HG02884 (cell line): ENCODE measurements around the gene AUTS2.

Source experiments
- ATAC-seq: cut with Tn5 transposase; IDR thresholded peaks from one replicate; pipeline ENCODE4 v1.9.1; 2021; ENCODE audit warnings: mild to moderate bottlenecking, moderate library complexity; ENCODE audit not compliant: unreplicated experiment

Gene AUTS2

DNA sequence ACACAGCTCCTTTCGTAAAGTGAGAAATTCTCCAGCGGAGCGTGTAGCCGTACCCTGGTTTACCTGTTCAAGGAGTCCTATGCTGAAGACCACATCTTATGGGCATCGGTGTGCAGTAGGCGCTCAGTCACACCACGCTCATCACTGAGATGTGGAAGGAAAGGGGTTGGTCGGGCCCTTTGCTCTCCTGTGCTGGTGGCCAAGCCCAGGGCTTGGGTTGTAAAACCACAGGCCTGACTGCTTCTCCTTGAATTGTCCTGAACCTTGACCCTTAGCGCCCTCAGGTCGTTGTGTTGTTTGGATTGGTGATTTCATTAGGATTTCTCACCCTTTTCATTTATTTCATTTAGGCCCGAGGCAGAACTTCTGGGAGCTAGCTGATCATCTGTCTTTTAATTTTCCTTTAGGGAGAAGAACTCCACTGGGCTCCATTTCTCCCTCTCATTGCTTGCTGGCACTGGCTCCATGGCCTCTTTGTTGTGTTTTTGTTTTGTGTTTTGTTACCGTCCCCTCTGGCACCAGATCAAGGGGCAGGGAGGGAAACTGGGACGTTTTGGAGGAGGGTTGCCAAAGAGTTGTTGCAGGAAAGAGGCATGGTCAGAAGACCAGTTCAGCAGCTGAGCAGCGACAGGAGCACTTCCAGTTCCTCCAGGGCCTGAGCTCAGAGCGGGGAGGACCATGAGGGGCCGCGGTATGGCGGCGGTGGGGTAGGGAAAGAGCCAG lies 1022.2 kb downstream of the AUTS2 start:
- no peak for ATAC-seq

DNA sequence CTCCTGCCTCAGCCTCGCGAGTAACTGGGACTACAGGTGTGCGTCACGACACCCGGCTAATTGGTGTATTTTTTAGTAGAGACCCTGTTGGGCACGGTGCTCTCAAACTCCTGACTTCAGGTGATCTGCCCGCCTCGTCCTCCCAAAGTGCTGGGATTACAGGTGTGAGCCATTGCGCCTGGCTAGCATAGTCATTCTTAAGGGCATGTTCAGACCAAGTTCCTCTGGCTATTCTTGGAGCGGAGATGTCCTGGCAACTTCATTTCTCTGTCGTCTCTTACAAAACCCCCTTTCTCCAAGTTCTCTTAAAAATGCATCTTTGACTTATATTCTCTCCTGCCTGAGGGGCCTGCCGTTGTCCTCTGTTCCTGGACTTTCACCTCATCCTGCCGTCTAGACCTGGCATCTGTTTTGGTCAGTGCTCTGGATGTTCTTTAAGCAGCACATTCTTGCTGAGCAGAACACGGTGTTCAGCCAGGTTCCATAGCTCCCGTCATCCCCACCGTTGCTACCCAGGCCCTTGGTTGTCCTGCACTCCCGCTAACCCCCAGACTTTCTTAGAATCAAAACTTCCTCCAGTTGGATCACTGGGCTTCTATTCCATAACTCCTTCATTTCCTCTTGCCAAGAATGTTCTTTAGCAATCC lies 1023.8 kb downstream of the AUTS2 start:
- no peak for ATAC-seq

DNA sequence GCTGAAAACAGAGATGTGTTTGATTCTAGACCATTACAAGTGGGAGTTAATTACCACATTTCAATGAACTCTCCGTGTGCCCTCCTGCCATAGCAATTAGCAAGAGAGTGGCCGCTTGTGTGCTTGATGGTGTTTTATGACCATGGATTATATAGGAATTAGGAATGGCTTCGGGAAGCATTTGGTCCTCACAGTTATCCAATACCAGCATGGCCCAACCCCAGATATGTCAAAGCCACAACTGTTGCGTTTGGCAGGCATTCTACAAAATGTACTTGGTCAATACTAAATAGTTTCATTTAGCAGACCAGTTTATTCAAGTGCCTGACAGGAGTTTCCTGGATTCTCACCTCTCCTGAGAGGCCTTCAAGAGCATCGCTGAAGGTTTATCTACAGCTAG lies 1024.7 kb downstream of the AUTS2 start:
- no peak for ATAC-seq

DNA sequence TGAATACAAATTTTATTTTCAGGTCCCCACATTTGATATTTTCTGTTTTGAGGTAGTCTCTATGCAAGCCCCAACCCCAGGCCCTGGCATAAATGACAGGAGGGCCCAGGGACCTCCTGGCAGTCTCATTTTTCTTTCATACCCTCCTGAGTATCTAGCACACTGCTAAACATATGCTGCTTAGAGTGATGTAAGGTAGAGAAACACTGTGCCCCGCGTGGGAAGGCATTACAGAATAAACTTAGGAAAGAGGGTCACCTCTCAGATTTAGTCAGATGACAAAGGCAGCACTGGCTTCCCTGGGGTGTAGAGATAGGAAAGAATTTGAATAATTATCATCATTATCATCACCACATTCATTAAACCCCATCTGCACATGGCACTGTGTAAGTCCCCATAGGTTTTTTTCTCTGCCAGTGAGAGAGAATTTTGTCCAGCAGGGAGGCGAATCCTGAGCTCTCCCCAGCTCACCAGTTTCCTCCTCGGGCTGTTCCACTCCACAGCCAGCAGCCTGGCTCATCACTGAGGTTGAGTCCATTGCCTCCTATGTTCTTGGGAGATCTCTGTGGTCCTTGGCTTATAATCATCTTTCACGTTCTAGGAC lies 1026.3 kb downstream of the AUTS2 start:
- ATAC-seq, result no peak

DNA sequence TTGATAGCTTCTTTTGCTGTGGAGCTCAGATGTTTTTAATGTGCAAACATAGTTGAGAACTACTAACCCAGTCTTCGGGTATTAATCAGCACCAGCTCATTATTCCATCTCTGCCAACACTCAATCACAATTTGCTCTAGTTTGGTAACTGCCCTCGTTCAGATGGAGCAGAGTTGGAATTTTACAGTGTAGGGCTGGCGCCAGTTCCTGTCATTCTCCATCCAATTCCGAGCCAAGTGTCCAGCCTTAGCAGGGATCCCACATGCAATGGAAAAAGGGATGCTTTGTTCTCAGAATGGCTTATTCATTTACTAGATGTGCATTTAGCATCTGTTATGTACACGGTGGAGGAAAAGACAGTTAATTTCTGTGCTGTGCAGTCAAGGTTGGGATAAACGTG lies 1029.2 kb downstream of the AUTS2 start:
- ATAC-seq, result no peak

DNA sequence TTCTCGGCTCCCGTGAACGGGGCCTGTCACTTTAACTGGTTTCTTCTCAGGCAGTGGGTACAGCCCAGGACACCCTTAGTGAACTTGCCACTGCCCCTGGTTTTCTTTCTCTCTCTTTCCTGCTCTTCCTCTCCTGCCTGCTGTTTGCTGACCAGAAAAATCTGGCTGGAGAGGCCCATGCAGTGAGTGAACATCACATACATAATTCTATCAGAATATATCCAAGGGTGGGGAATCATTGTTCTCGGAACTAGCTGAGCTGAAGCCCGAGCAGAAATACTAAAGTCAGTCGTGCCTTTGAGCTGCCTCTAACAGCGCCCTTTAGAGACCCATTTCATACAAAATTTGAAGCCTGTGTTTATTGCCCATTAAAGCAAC lies 1032.2 kb downstream of the AUTS2 start:
- ATAC-seq, result no peak

DNA sequence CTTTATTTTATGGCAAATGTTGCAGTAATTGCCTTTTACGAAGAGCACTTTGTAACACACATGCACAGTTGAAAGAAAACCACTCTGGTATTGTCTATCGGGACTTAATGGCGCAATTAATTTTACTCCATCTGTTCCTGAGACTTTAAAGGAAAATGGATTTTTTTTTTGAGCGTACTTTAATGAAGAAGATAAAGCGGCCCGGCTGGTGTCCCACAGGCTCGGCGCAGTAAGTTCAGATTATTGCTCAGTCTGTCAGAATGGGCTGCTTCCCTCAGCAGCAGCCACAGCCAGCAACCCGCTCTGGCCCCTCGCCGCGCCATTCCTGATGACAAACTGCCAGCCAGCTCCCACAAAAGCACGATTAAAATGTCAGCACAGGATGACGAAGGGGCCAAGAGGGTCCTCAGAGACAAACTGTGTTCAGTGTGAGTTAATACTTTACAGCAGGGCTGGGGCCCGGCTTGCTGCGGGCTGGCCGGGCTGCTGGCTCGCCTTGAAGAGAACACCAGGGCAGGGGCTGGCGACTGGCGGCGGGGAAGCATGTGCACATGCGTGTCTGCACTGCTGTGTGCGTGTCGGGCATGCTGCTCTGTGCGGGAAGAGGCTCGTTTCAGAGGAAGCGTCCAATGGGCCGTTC lies 1032.7 kb downstream of the AUTS2 start:
- ATAC-seq, result no peak

DNA sequence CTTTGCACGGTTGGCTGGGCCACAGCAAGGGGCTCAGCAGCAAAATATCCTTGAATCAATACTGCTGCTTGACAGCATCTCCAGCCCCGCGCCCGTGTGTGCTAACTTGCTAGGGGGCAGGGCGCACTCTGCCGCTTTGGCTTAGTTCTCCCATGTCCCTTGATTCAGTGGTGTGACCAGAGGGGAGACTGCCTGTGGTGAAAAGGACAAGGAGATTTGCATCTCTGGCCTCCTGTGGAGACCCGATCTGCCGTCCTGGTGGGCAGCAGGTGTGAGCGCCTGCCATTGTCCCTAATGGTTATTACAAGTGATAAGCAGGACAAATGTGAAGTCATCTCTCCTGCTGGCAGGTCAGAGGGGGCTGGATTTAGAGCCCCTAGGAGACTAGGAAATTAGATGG lies 1033.4 kb downstream of the AUTS2 start:
- ATAC-seq, result no peak

DNA sequence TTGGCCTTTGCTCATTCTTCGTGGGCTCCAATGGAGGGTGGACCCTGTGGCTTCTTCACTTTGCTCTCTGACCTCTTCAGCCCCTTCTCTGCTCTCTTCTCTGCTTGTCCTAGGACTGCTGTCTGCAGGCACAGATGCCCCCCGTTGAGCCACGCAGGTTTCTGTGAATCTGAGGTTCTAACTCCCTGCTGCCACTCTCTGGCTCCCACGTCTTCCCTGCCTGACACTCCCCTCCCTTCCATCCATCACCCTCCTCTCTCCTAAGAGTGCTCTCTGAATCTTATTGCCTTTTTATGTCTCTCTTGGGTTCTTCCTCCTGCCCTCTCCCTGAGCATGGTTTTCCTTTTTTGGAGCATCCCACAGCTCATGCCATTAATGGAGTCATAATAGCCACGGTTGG lies 1034.1 kb downstream of the AUTS2 start:
- ATAC-seq, result no peak

DNA sequence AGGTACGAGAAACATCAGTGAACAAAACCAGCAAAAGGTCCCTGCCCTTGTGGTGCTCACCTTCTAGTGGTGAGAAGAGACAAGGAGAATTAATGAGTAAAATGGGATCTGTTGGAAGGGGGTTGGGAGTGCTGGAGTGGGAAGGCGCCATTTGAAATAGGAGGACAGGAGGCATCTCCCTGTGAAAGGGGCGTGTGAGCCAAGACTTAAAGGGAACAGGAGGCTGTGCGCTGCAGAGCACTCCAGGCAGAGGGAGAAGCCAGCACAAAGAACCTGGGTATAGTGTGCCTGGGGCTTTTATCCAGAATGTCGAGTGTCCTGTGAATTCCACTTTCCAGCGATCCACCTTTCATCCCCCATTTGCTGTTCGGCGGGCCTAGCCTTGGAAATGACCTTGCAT lies 1035.8 kb downstream of the AUTS2 start:
- ATAC-seq, result no peak

DNA sequence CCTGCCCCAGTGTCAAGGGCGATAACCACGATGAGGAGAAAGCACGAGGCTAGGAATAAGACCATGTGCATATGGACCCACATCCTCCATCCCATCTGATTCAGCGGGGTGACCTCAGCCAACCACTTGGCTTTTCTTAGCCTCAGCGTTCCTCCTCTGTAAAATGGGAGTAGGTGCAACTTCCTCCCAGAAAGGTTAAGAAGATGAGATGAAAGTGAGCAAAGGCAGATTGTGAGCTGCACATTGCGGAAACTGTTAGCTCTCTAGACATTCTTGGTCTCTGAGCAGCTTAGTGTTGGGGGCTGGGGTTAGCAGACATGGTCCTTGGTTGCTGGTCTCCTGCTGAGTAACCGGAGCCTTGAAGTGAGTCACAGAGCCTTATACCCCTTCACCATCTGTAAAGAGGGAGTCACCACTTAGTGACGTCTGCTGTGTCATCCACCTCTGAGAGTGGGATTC lies 1036.4 kb downstream of the AUTS2 start:
- ATAC-seq, result no peak

DNA sequence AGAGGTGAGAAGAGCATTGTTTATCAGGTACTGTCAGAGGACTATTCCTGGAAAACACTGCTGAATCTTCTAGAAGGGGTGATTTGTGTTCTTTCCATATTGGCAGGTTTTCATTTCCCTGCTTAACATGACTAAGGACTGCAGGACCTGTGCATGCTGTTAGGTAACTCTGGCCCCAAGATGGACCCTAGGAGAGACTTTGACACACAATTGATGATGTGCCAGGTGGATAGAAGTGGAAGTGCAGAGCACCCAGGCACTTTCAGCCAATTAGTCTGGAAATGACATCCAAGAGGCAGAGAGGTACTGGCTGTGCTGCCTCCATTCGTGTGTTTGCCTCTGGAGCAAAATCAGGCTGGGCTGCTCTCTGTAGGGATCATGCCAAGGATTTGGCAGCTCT lies 1037.4 kb downstream of the AUTS2 start:
- no peak for ATAC-seq

DNA sequence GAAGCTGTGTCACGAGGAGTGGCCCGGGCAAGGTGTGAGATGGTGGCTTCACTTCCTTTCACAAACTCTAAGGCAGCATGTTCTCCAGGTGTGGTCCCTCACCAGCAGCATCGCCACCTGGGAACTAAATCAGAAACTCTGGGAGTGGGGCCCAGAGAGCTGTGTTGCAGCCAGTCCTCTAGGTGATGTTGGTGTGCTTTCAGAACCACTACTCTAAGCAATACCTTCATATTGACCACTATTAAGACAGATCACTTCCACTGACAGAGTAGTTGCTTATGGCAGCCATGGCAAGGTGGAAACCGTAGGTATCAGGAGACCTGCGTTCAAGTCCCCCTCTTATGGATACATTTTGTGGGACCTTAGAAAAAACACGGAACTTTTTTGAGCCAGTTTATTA lies 1037.9 kb downstream of the AUTS2 start:
- no peak for ATAC-seq

DNA sequence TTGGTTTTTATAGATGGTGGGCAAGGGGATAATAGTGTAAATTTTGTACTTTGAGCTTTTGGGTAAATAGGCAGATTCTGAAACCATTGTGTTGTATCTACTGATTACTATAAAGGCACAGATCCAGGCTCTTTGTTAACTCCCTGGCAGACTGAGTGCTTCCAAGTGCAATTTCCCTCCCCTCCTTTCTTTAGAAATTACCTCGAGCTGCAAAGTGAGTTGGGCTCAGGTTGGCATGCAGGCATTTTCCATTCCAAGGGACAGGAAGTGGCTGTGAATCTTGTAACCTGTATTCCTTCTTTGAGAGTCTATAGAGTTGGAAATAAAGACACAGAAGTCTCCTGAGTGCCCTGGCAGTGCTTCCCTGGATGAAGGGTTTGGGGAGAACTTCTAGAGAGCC lies 1039.5 kb downstream of the AUTS2 start:
- ATAC-seq, result no peak

DNA sequence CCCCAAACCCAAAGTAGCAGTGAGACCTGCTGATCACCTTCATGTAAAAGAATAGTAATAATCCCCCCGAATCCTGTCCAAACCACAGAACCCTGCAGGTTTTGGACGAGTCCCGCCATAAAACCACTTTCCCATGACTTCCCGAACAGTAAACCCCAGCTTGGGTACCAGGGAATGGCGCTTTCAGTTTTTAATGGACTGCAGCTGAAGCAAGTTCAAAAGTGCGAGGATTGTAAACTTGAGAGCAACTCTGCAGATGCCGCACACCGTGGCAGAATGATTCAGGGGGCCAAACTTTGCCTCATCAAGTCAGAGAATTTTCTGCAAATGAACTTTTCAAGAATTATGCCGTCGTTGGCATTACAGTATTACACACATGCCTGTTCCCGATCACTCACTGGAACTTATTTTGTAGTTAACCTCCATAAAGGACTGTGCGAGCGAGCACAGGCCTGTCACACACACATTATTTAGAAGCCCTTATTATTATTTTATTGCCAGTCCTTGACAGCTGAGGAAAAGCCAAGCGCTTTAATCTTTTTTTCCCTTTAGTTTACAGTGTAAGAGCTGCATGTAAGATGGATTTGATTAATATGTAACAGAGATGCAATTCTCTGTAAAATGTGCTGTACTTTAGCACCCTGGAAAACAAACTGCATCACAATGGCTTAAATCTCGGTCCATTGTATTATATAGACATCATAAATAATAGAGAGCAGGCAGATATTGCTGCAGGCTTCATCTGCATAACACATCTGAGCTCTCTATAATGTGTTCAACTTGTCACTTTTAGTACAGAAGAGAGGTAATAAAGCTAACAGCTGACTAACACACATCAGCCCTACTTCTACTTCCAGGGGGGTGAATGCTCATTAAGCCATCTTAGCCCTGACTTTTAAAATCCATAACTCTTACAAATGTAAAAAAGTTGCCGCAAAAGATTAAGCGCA lies 1040.2 kb downstream of the AUTS2 start:
- no peak for ATAC-seq

DNA sequence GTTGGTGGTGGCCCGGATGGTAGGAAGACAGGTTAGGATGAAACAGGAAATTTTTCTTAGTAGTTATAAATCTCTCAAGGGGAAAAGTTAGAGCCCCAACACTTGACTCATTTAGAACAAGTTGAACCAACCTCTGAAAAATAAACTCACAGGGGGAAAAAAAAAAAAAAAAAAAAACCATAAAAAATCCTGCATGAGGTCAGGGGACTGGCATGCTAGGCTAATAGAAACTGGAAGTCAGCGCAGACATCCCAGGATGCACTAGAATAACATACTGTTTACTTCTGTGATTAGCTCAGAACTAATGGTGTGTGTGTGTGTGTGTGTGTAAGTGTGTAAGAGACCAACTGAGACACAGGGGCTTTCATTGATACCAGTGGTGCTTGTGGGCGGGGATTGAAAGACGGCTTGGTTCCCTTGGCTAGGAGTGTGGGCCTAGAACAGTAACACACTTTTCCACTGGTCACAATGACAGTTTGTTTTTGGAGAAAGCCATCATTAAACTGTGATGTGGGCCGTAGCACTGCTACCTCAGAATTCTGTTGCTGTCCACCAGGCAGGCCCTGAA lies 1042.1 kb downstream of the AUTS2 start:
- ATAC-seq, result no peak

DNA sequence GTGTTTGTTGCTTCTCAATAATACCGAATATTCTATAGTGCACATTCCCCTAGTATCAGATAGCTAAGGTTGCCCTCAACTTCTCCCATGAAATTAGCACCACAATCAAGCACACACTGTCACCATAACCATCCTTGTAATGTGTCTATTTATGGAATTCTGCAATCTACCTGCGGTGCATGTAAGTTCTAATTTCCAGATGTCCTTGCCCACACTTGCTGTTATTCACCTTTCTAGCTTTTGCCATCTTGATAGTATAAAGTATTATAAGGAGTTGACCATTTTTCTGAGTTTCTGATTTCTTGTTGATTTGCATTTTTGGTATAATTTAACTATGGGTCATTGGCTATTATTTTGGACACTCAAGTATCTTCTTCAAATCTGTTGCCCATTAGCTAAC lies 1043.6 kb downstream of the AUTS2 start:
- ATAC-seq, result no peak

DNA sequence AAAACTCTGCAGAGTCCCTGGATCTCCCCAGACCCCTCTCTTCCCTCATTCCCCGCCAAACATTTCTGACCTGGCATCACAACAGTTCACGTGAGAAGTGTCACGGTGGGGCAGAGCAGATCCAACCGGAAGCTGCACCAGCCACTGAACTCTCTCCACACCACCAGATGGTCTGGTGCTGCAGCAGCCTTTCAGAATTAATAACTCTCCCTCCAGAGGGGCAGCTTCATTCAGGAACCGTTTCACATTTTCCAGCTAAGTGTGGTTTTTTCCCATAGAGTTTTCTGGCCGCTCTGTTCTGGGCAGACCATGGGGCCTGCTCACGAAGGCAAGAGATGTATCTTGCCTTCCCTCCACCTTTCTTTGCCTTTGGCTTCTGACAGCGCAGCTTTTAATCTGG lies 1047.0 kb downstream of the AUTS2 start:
- no peak for ATAC-seq

DNA sequence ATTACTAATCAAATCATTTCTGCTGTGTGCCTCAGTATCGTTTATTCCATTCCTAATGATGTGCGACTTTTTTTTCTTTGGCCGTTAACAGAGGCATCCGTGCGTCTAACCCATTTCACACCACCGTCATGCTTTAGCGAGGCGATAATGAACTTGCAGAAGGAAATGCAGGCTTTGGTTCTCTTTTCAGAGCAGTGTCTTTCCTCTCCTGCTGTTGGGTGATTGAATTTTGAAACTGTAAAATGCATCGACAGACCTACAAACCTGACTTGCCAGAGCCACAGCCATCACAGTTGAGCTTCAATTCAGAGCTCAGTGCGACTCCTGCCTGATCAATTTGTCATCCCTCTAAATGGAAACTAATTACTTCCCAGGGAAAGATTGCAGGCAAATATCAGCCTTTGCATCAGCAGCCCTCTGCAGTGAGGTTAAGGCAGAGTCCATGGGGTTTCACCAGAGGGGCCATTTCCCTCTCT lies 1047.6 kb downstream of the AUTS2 start:
- no peak for ATAC-seq

DNA sequence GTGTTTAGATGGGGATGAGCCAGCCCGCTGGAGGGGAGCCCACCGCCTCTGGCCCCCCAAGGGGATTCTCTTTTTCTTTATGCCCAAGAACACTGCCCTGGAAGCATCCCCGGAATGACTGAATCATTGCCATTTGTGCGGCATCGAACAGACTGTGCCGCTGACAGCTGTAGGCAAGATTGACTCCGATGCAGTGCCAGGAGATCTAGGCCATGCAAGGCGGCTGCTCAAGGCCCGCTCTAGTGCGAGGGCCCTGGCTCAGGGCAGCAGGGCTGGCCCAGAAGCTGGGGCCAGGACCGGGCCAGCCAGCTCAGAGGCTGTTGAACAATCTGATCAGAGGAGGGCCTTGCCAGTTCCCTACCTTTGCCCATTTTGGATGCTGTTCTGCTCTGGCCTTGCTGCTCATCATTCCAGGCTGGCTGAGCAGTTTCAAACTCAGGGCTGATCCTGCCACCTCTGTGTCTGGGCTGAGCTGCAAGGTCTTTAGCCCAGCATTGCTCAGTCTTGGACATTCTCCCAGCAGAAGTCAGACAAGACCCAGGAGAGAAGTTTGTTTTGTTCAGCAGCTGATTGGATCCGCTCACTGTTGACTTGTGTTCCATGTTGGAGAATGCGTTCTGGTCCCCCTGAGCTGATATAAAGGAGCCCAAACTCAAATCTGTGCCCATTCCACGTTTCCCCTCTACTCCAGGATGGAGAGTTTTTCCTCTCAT lies 1048.4 kb downstream of the AUTS2 start:
- no peak for ATAC-seq
